ENCODE data around the gene CD44.
"Not testable (repeated sequence)": the region's sequence is repeated elsewhere in the genome, so short reads cannot be mapped to it uniquely, and the experiment has no call there.

The CD44 gene

GRCh38 chr11:35138943-35139721 lies at the start of gene CD44:
Gene CD44, plus strand, starts transcription at chr11:35139171. Its CDS starts 133 bp downstream, at chr11:35139304.
- DNase-seq = peak; percentile 74 to 83

GRCh38 chr11:35089666-35090065 lies 49.3 kb upstream of the CD44 start:
- DNase-seq = no peak

GRCh38 chr11:35090125-35090524 lies 48.8 kb upstream of the CD44 start:
- DNase-seq = no peak

GRCh38 chr11:35090991-35091390 lies 48.0 kb upstream of the CD44 start:
- not testable (repeated sequence) for DNase-seq

- DNase-seq = no peak
Measured at GRCh38 chr11:35096723-35097122, 42.2 kb upstream of the CD44 start.

GRCh38 chr11:35097814-35098455 lies 41.0 kb upstream of the CD44 start:
- DNase-seq = no peak

- no peak for DNase-seq
Measured at GRCh38 chr11:35098855-35099254, 40.1 kb upstream of the CD44 start.

- DNase-seq = no peak
Measured at GRCh38 chr11:35099278-35100012, 39.5 kb upstream of the CD44 start.

- no peak for DNase-seq
Measured at GRCh38 chr11:35100013-35100383, 39.0 kb upstream of the CD44 start.

- no peak for DNase-seq
Measured at GRCh38 chr11:35101223-35101622, 37.7 kb upstream of the CD44 start.

- DNase-seq = no peak
Measured at GRCh38 chr11:35102267-35102666, 36.7 kb upstream of the CD44 start.

GRCh38 chr11:35103366-35104208 lies 35.4 kb upstream of the CD44 start:
- no peak for DNase-seq

GRCh38 chr11:35104655-35105054 lies 34.3 kb upstream of the CD44 start:
- DNase-seq = no peak

GRCh38 chr11:35105319-35106079 lies 33.5 kb upstream of the CD44 start:
- DNase-seq = no peak

- no peak for DNase-seq
Measured at GRCh38 chr11:35106595-35106994, 32.4 kb upstream of the CD44 start.

- no peak for DNase-seq
Measured at GRCh38 chr11:35107861-35108260, 31.1 kb upstream of the CD44 start.

- not testable (repeated sequence) for DNase-seq
Measured at GRCh38 chr11:35108336-35108735, 30.6 kb upstream of the CD44 start.

- DNase-seq = no peak
Measured at GRCh38 chr11:35109041-35109440, 29.9 kb upstream of the CD44 start.

- no peak for DNase-seq
Measured at GRCh38 chr11:35109827-35110226, 29.1 kb upstream of the CD44 start.

GRCh38 chr11:35111161-35112055 lies 27.6 kb upstream of the CD44 start:
- DNase-seq = no peak

Measured in stimulated activated CD4-positive, alpha-beta T cell treated with anti-CD3 and anti-CD28 coated beads, Interleukin-2, amount 100 ng/mL, for 24 hours (primary cell).